Small intestine (tissue), 16 donors: Measurements from ENCODE around the gene SLC16A8. TPM values are rescaled to one million over a fixed set of nuclear protein-coding genes. Genes with fewer than 3 reads are reported as not detected.

Source experiments
- DNase-seq, 2 donors: peaks; one replicate each; pipeline versions ENCODE4 v3.0.0 to v3.0.0-alpha.2; 2013
- FAIRE-seq: peaks from 2 replicates; lab custom pipeline; 2012; peaks lifted over from hg19 to GRCh38; lab: Jason Lieb, UNC
- H3K27ac ChIP-seq, 3 donors: one replicate each; pipeline ENCODE4 v1.5.1; 2013; ENCODE audit warnings: low read length in 2 of 3, mild to moderate bottlenecking in 2 of 3, control low read depth in 1 of 3, inconsistent platforms in 1 of 3, low read depth in 1 of 3, moderate library complexity in 1 of 3
- H3K27me3 ChIP-seq, 3 donors: one replicate each; pipeline ENCODE4 v1.6.1; 2013; ENCODE audit warnings: low read length in 3 of 3, inconsistent platforms in 1 of 3; ENCODE audit not compliant: control insufficient read depth in 3 of 3, insufficient read depth in 3 of 3
- H3K36me3 ChIP-seq, 3 donors: one replicate each; pipeline ENCODE4 v1.6.1; 2013; ENCODE audit warnings: low read length in 3 of 3, inconsistent platforms in 1 of 3, low read depth in 1 of 3, mild to moderate bottlenecking in 1 of 3, moderate library complexity in 1 of 3; ENCODE audit not compliant: control insufficient read depth in 3 of 3, insufficient read depth in 2 of 3
- H3K4me1 ChIP-seq, 3 donors: one replicate each; pipeline ENCODE4 v1.6.1; 2013; ENCODE audit warnings: low read length in 2 of 3, inconsistent platforms in 1 of 3, low read depth in 1 of 3, mild to moderate bottlenecking in 1 of 3, moderate library complexity in 1 of 3; ENCODE audit not compliant: control insufficient read depth in 3 of 3, insufficient read depth in 2 of 3
- H3K4me3 ChIP-seq, 3 donors: one replicate each; pipeline ENCODE4 v1.5.1; 2013; ENCODE audit warnings: low read length in 3 of 3, control low read depth in 1 of 3, inconsistent platforms in 1 of 3, low read depth in 1 of 3, mild to moderate bottlenecking in 1 of 3, moderate library complexity in 1 of 3
- H3K9me3 ChIP-seq, 2 donors: one replicate each; pipeline ENCODE4 v1.6.1; 2013; ENCODE audit warnings: low read depth in 1 of 2, low read length in 1 of 2; ENCODE audit not compliant: control insufficient read depth in 2 of 2, insufficient read depth in 1 of 2
- WGBS, 3 donors: extraction: QIAGEN DNeasy Blood & Tissue Kit; methylation state at CpG; one replicate each; pipeline ENCODE4 v1.1.7; 2013; 5-methylcytosine and 5-hydroxymethylcytosine counted together
- long read RNA-seq, 10 donors: transcript quantifications; one replicate each; lab custom pipeline, GENCODE V29; 2026
- polyA plus RNA-seq, 4 donors: library from polyadenylated mRNA; stranded (reverse) in 3 of 4; unstranded in 1 of 4; fragments of 200-250 nt in 3 of 4; fragments of 120-200 nt in 1 of 4; gene quantifications; one replicate each; pipeline versions ENCODE4 v1.2.1 to v1.2.3, GENCODE V29; 2013
- donor health status: healthy with polysubstance abuse.
- donor health status: control.
- donor health status: control.
- donor health status: Bipolar disorder and iron deficiency.
- donor health status: healthy.

The SLC16A8 gene
- 1 to 10 TPM in 1 of 4 donors, under 1 TPM in 1, not detected in 2; 0.37 to 1.7 TPM for polyA plus RNA-seq
- long read RNA-seq, donor 1: 0 reads
- long read RNA-seq, donor 2: 0 reads
- long read RNA-seq, donor 3: 0 reads
- long read RNA-seq, donor 4: 0 reads
- long read RNA-seq, donor 5: 0 reads
- long read RNA-seq, donor 6: 0 reads
- long read RNA-seq, donor 7: 0 reads
- long read RNA-seq, donor 8: 0 reads
- long read RNA-seq, donor 9: 0 reads
- long read RNA-seq, donor 10: 0 reads

- H3K9me3 ChIP-seq: no peaks in the 10 kb centered on the region
- no peak within 1 kb of the TSS for H3K4me3 ChIP-seq
- H3K4me1 ChIP-seq: peaks cover 2 to 13% (median 2%) of the 10 kb centered on the region in 3 donors
- H3K27ac ChIP-seq: no peak within 1 kb of the TSS
- FAIRE-seq (no peak), DNase-seq (no peak)
- peaks cover 0 to 60% (median 13%) of the 10 kb centered on the region in 3 donors for H3K36me3 ChIP-seq
- peaks cover 5 to 27% (median 8%) of the 10 kb centered on the region in 3 donors for H3K27me3 ChIP-seq
- WGBS, 3 donors: 72 to 83% (median 79%) methylated on average over 11 to 16 of the region's 16 CpGs
Observed at GRCh38 chr22:38083931-38084631, at the start of gene SLC16A8. Gene SLC16A8 (minus strand): TSS chr22:38084184. CDS start chr22:38082873, 1,311 bp downstream.

DNA sequence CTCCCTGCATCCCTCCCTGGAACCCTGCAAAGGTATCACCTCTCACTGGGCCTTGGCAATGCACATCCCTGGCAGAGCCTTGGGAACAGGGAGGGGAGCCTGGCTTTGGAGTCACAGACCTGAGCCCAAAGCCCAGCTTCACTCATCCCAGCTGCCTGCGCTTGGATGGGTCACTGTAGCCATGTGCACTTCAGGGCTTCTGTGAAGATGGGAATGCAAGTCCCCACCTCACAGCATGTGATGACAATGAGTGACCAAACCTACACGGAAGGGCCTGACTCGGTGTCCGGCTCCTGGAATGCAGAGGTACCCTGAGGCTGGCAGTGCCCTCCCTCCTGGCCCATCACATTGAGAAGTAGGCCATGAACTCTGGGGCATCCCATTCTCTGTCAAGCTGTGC, 49.3 kb upstream of the SLC16A8 start:
- DNase-seq: no peak
- Histone ChIP-seq H3K27ac (no peak overlapping the region), H3K4me1 (peaks cover 0 to 9% (median 0%) of the 10 kb centered on the region in 3 donors)

GRCh38 chr22:38132794-38133193, 48.8 kb upstream of the SLC16A8 start:
- DNase-seq: no peak
- 91 to 97% (median 96%) methylated on average over 28 of the region's 28 CpGs for WGBS, 3 donors
- peaks cover 0 to 80% (median 2%) of the 10 kb centered on the region in 3 donors for H3K36me3 ChIP-seq
- FAIRE-seq: no peak
- H3K4me1 ChIP-seq: peaks cover 0 to 9% (median 0%) of the 10 kb centered on the region in 3 donors
- H3K27ac ChIP-seq: no peak overlapping the region
- no peaks in the 10 kb centered on the region for H3K9me3 ChIP-seq
- H3K27me3 ChIP-seq: no peaks in the 10 kb centered on the region
- H3K4me3 ChIP-seq: no peak overlapping the region

More for the DNA sequence above, 49.3 kb upstream of the SLC16A8 start:
- 95 to 100% (median 98%) methylated on average over 4 of the region's 4 CpGs for WGBS, 3 donors
- no peak overlapping the region for H3K4me3 ChIP-seq
- no peaks in the 10 kb centered on the region for H3K9me3 ChIP-seq
- H3K27me3 ChIP-seq: no peaks in the 10 kb centered on the region
- H3K36me3 ChIP-seq: peaks cover 0 to 80% (median 2%) of the 10 kb centered on the region in 3 donors
- FAIRE-seq: no peak

DNA sequence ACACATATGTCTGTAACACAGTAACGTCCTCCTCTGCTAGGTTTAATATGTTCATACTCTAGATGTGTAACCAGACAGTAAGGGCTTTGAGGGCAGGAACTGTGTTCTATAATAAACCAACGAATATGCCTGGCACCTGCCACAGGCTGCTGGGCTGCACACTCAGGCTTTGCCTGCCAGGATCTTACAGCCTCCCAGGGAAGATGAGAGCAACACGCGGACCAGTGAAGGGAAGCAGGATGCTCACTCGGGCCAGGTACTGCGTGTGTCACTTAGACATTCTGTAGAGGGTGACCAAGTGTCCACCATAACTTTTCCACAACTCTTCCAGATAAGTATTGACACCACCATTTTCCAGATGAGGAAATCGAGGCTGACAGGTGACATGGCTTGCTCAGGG, 48.2 kb upstream of the SLC16A8 start:
- DNase-seq: no peak
- WGBS, 3 donors: 85 to 93% (median 89%) methylated on average over 7 of the region's 7 CpGs
- H3K36me3 ChIP-seq: peaks cover 0 to 82% (median 2%) of the 10 kb centered on the region in 3 donors
- H3K4me1 ChIP-seq: peaks cover 0 to 9% (median 0%) of the 10 kb centered on the region in 3 donors
- no peak overlapping the region for H3K27ac ChIP-seq
- H3K9me3 ChIP-seq: no peaks in the 10 kb centered on the region
- FAIRE-seq: no peak
- no peak overlapping the region for H3K4me3 ChIP-seq
- no peaks in the 10 kb centered on the region for H3K27me3 ChIP-seq

- H3K27me3 ChIP-seq: no peaks in the 10 kb centered on the region
- no peak overlapping the region for H3K4me3 ChIP-seq
- DNase-seq: no peak
- H3K36me3 ChIP-seq: peaks cover 0 to 84% (median 2%) of the 10 kb centered on the region in 3 donors
- no peaks in the 10 kb centered on the region for H3K9me3 ChIP-seq
- 58 to 89% (median 79%) methylated on average over 2 of the region's 2 CpGs for WGBS, 3 donors
- H3K27ac ChIP-seq: no peak overlapping the region
- H3K4me1 ChIP-seq: peaks cover 0 to 9% (median 0%) of the 10 kb centered on the region in 3 donors
- no peak for FAIRE-seq
Observed at GRCh38 chr22:38131399-38131798, 47.4 kb upstream of the SLC16A8 start.

- WGBS, 3 donors: 84 to 88% (median 87%) methylated on average over 9 of the region's 9 CpGs
- FAIRE-seq (no peak), DNase-seq (no peak)
- no peaks in the 10 kb centered on the region for H3K9me3 ChIP-seq
- peaks cover 0 to 87% (median 2%) of the 10 kb centered on the region in 3 donors for H3K36me3 ChIP-seq
- no peaks in the 10 kb centered on the region for H3K27me3 ChIP-seq
- no peak overlapping the region for H3K4me3 ChIP-seq
- H3K4me1 ChIP-seq: peaks cover 0 to 9% (median 0%) of the 10 kb centered on the region in 3 donors
- H3K27ac ChIP-seq: no peak overlapping the region
Observed at GRCh38 chr22:38129856-38130255, 45.9 kb upstream of the SLC16A8 start.

- H3K4me3 ChIP-seq: no peak overlapping the region
- H3K27me3 ChIP-seq: no peaks in the 10 kb centered on the region
- H3K9me3 ChIP-seq: no peaks in the 10 kb centered on the region
- H3K4me1 ChIP-seq: peaks cover 0 to 9% (median 0%) of the 10 kb centered on the region in 3 donors
- H3K27ac ChIP-seq: no peak overlapping the region
- peaks cover 0 to 89% (median 2%) of the 10 kb centered on the region in 3 donors for H3K36me3 ChIP-seq
- FAIRE-seq (no peak), DNase-seq (no peak)
- 85 to 87% (median 86%) methylated on average over 9 to 10 of the region's 10 CpGs for WGBS, 3 donors
Observed at GRCh38 chr22:38129021-38129420, 45.0 kb upstream of the SLC16A8 start.

DNA sequence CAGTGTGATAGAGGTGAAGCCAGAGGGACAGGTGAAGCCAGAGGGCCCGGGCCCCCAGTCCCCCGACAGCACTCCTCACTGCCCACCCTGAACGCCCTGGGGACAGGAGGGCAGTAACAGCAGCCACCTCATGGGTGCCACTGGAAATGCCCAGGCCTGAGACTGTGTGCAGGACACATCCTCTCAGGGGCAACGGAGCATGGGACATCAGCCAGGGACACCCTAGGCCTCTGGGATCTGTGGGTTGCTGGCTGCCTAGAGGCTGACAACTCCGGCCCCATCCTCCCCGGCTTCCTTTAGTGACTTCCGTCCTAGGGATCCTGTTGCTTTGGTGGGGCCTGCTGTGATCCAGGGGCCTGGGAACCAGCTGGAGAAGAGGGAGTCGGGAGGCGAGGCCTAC, 43.9 kb upstream of the SLC16A8 start:
- FAIRE-seq (no peak), DNase-seq (no peak)
- Histone ChIP-seq H3K4me3 (no peak overlapping the region), H3K9me3 (no peaks in the 10 kb centered on the region), H3K36me3 (peaks cover 0 to 84% (median 2%) of the 10 kb centered on the region in 3 donors), H3K27ac (no peak overlapping the region), H3K27me3 (no peaks in the 10 kb centered on the region), H3K4me1 (peaks cover 0 to 9% (median 0%) of the 10 kb centered on the region in 3 donors)
- WGBS, 3 donors: 90 to 96% (median 95%) methylated on average over 9 of the region's 9 CpGs
